SK-N-SH treated with all-trans-retinoic acid at 6 μM for 48 hours (cell line): ENCODE measurements around the gene MT1G.
"Not testable (repeated sequence)": the region's sequence is repeated elsewhere in the genome, so short reads cannot be mapped to it uniquely, and the experiment has no call there.

Source experiments
- ATAC-seq: fragments of 200-7000 bp; cut with Tn5 transposase; 3 replicates; pipeline ENCODE4 v1.9.1; 2020; ENCODE audit warnings: mild to moderate bottlenecking, moderate library complexity
- ARNTL ChIP-seq: fragments of 450-650 bp; formaldehyde crosslinking; IDR thresholded peaks from 2 replicates; pipeline ENCODE4 v1.5.0; 2020; ENCODE audit warnings: low read depth, mild to moderate bottlenecking, moderate library complexity, borderline replicate concordance
- CSDC2 ChIP-seq: fragments of 250-450 bp; sonication (Bioruptor Pico); IDR thresholded peaks from 2 replicates; pipeline ENCODE4 v1.5.0; 2020; ENCODE audit warnings: mild to moderate bottlenecking, moderate library complexity
- ESRRG ChIP-seq: fragments of 250-450 bp; sonication (Bioruptor Pico); IDR thresholded peaks from 2 replicates; pipeline ENCODE4 v1.6.1; 2021; ENCODE audit warnings: mild to moderate bottlenecking
- ISL1 ChIP-seq: fragments of 250-450 bp; sonication (Bioruptor Pico); IDR thresholded peaks from 2 replicates; pipeline ENCODE4 v2.1.2; 2022; ENCODE audit warnings: mild to moderate bottlenecking, moderate library complexity
- OSR1 ChIP-seq: fragments of 250-450 bp; sonication (Bioruptor Pico); IDR thresholded peaks from 2 replicates; pipeline ENCODE4 v1.8.0; 2022; ENCODE audit warnings: moderate library complexity, mild to moderate bottlenecking, inconsistent platforms
- PPARA ChIP-seq: fragments of 250-450 bp; sonication (Bioruptor Pico); IDR thresholded peaks from 2 replicates; pipeline ENCODE4 v1.5.0; 2020; ENCODE audit warnings: mild to moderate bottlenecking, borderline replicate concordance
- RARB ChIP-seq: fragments of 250-450 bp; sonication (Bioruptor Pico); IDR thresholded peaks from 2 replicates; pipeline ENCODE4 v1.8.0; 2021; ENCODE audit warnings: mild to moderate bottlenecking, moderate library complexity
- SNAI2 ChIP-seq: fragments of 250-450 bp; sonication (Bioruptor Pico); IDR thresholded peaks from 2 replicates; pipeline ENCODE4 v1.5.0; 2020; ENCODE audit warnings: mild to moderate bottlenecking, moderate library complexity
- TCF4 ChIP-seq: fragments of 250-450 bp; sonication (Bioruptor Pico); IDR thresholded peaks from 2 replicates; pipeline ENCODE4 v1.8.0; 2021; ENCODE audit warnings: mild to moderate bottlenecking, moderate library complexity, borderline replicate concordance
- TOX ChIP-seq: fragments of 250-450 bp; sonication (Bioruptor Pico); IDR thresholded peaks from 2 replicates; pipeline ENCODE4 v1.8.0; 2021; ENCODE audit warnings: mild to moderate bottlenecking, moderate library complexity, borderline replicate concordance
- ZC3H10 ChIP-seq: fragments of 250-450 bp; sonication (Bioruptor Pico); IDR thresholded peaks from 2 replicates; pipeline ENCODE4 v1.5.1; 2021; ENCODE audit warnings: mild to moderate bottlenecking, moderate library complexity
- ZFP3 ChIP-seq: fragments of 250-450 bp; sonication (Bioruptor Pico); IDR thresholded peaks from 2 replicates; pipeline ENCODE4 v1.5.0; 2020; ENCODE audit warnings: mild to moderate bottlenecking, moderate library complexity
- ZNF70 ChIP-seq: fragments of 450-650 bp; formaldehyde crosslinking; IDR thresholded peaks from 2 replicates; pipeline ENCODE4 v1.5.0; 2020; ENCODE audit warnings: mild to moderate bottlenecking, moderate library complexity
- ZNF8 ChIP-seq: fragments of 450-650 bp; formaldehyde crosslinking; IDR thresholded peaks from 2 replicates; pipeline ENCODE4 v1.5.0; 2020; ENCODE audit warnings: mild to moderate bottlenecking, moderate library complexity
- TF ChIP-seq, protein P1 (sequence below): fragments of 250-450 bp; sonication (Bioruptor Pico); IDR thresholded peaks from 2 replicates; pipeline ENCODE4 v1.8.0; 2020; ENCODE audit warnings: mild to moderate bottlenecking, moderate library complexity, borderline replicate concordance
- TF ChIP-seq, protein P2 (sequence below): fragments of 250-450 bp; sonication (Bioruptor Pico); IDR thresholded peaks from 2 replicates; pipeline ENCODE4 v1.5.1; 2020; ENCODE audit warnings: low read depth, mild to moderate bottlenecking, moderate library complexity
- TF ChIP-seq, protein P3 (sequence below): fragments of 250-450 bp; sonication (Bioruptor Pico); IDR thresholded peaks from 2 replicates; pipeline ENCODE4 v1.5.1; 2021; ENCODE audit warnings: mild to moderate bottlenecking, moderate library complexity

MT1G gene

DNA sequence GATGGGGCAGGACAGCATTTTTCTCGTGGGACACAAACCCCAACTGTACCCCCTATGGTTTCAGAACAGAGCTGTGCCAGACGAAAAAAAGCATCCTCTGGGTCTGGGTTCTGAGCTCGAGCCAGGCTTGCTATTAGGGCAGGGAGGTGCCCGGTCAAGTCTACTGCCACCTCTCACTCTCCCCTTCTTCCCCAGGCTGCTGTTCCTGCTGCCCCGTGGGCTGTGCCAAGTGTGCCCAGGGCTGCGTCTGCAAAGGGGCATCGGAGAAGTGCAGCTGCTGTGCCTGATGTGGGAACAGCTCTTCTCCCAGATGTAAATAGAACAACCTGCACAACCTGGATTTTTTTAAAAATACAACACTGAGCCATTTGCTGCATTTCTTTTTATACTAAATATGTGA is 41.2 kb downstream of the MT1G start (continued):
- TF ChIP-seq, protein P1, sequence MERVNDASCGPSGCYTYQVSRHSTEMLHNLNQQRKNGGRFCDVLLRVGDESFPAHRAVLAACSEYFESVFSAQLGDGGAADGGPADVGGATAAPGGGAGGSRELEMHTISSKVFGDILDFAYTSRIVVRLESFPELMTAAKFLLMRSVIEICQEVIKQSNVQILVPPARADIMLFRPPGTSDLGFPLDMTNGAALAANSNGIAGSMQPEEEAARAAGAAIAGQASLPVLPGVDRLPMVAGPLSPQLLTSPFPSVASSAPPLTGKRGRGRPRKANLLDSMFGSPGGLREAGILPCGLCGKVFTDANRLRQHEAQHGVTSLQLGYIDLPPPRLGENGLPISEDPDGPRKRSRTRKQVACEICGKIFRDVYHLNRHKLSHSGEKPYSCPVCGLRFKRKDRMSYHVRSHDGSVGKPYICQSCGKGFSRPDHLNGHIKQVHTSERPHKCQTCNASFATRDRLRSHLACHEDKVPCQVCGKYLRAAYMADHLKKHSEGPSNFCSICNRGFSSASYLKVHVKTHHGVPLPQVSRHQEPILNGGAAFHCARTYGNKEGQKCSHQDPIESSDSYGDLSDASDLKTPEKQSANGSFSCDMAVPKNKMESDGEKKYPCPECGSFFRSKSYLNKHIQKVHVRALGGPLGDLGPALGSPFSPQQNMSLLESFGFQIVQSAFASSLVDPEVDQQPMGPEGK (CRISPR knock-in tag), result no peak
- no peak for TF ChIP-seq ZC3H10 (CRISPR knock-in tag)

DNA sequence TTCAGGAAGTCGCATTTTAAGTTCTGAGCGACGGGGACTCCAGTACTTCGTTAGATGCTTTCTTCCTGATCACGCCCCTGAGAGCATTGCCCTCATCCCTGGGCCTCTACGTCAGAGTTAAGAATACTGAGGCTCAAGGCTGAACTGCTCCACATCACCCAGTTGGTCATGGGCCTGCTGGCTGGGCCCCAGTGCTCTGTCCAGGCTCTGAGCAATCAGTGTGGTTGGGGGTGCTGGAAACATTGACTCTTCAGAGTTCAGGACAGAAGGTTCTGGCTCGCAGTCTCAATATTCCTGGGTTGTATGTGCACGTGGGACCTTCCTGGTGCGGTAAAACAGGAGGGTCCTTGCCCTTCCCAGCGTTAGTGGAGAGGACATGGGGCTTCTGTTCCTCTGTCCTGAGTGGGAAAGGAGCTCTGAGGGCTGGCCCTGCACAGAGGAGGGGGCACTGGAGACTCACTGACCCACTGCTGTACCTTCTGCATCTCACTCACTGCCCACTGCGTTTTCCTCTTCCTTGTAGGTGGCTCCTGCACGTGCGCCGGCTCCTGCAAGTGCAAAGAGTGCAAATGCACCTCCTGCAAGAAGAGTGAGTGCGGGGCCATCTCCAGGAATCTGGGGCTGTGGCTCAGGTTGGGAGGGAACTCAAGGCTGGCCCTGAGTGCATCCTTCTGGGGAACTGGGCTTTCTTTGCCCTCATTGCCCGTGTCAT is 41.8 kb downstream of the MT1G start:
- TF ChIP-seq, protein P1 (CRISPR knock-in tag), result no peak
- TF ChIP-seq TOX (CRISPR knock-in tag) (no peak), OSR1 (CRISPR knock-in tag) (no peak), ZNF8 (CRISPR knock-in tag) (no peak), CSDC2 (CRISPR knock-in tag) (no peak), TCF4 (CRISPR knock-in tag) (no peak), ESRRG (CRISPR knock-in tag) (no peak), ZFP3 (CRISPR knock-in tag) (no peak)
- peak; percentile 28 for ATAC-seq

DNA sequence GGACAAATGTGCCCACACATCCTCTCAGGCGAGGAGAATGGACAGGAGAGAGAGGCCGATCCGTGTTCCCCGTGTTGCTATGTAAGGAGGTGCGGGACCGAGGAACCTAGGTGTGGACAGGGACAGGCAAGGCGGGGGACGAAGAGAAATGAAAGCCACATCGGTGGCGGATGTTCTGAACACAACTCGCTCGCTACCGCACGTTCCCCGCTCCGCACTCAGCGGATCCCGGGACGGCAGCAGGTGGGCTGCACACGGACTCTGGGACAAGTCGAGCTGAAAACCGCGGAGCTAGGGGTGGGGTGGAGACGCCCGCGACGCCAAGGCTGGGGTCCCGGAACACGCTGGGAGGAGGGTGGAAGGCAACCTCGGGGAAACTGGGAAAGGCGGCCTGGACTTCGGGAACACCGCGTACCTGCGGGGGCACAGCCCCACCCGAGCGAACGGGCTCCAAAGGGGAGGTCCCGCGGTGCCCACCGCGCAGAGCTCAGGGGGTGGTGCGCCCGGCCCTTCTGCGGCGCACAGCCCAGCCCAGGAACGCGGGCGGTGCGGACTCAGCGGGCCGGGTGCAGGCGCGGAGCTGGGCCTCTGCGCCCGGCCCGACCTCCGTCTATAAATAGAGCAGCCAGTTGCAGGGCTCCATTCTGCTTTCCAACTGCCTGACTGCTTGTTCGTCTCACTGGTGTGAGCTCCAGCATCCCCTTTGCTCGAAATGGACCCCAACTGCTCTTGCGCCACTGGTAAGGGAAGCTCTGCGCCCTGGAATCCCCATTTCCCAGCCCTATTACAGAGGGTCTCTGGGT is 42.5 kb downstream of the MT1G start, which contains the start of gene MT1E:
Gene MT1E, plus strand, starts transcription at position 642 of the 803 bp plus-strand sequence. Its CDS starts 71 bp downstream, at position 713.
- ATAC-seq, result peak; percentile 89

DNA sequence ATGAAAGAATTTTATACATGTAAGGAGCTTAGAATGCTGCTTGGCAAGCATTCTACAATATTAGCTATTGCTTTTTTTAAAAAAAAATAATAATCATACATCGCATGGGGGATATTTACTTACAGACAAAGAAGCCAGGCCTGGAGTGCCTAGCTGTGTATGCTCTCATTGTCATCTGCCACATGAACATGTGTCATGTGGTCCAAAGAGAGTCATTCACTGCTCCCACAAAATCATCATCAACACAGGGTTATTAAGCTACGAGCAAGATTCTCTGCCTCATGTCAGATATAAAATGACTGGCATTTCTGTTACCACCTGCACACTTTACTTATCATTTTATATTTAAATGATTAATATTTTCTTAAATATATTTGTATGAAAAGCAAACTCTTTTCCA is 44.2 kb downstream of the MT1G start:
- no peak for ATAC-seq
- TF ChIP-seq, protein P2, sequence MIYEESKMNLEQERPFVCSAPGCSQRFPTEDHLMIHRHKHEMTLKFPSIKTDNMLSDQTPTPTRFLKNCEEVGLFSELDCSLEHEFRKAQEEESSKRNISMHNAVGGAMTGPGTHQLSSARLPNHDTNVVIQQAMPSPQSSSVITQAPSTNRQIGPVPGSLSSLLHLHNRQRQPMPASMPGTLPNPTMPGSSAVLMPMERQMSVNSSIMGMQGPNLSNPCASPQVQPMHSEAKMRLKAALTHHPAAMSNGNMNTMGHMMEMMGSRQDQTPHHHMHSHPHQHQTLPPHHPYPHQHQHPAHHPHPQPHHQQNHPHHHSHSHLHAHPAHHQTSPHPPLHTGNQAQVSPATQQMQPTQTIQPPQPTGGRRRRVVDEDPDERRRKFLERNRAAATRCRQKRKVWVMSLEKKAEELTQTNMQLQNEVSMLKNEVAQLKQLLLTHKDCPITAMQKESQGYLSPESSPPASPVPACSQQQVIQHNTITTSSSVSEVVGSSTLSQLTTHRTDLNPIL (CRISPR knock-in tag), result no peak

More for the DNA sequence above, 42.5 kb downstream of the MT1G start, which contains the start of gene MT1E:
- TF ChIP-seq RARB (CRISPR knock-in tag), result no peak
- no peak for TF ChIP-seq OSR1 (CRISPR knock-in tag)
- TF ChIP-seq ISL1 (CRISPR knock-in tag), result no peak
- TF ChIP-seq, protein P2 (CRISPR knock-in tag), result no peak
- TF ChIP-seq TOX (CRISPR knock-in tag), result no peak
- TF ChIP-seq SNAI2 (CRISPR knock-in tag), result no peak
- no peak for TF ChIP-seq TCF4 (CRISPR knock-in tag)
- no peak for TF ChIP-seq ARNTL (CRISPR knock-in tag)
- TF ChIP-seq, protein P3, sequence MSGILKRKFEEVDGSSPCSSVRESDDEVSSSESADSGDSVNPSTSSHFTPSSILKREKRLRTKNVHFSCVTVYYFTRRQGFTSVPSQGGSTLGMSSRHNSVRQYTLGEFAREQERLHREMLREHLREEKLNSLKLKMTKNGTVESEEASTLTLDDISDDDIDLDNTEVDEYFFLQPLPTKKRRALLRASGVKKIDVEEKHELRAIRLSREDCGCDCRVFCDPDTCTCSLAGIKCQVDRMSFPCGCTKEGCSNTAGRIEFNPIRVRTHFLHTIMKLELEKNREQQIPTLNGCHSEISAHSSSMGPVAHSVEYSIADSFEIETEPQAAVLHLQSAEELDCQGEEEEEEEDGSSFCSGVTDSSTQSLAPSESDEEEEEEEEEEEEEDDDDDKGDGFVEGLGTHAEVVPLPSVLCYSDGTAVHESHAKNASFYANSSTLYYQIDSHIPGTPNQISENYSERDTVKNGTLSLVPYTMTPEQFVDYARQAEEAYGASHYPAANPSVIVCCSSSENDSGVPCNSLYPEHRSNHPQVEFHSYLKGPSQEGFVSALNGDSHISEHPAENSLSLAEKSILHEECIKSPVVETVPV, result no peak
- TF ChIP-seq ESRRG (CRISPR knock-in tag), result no peak
- no peak for TF ChIP-seq ZNF70 (CRISPR knock-in tag)
- TF ChIP-seq ZFP3 (CRISPR knock-in tag), result no peak
- no peak for TF ChIP-seq PPARA (CRISPR knock-in tag)

DNA sequence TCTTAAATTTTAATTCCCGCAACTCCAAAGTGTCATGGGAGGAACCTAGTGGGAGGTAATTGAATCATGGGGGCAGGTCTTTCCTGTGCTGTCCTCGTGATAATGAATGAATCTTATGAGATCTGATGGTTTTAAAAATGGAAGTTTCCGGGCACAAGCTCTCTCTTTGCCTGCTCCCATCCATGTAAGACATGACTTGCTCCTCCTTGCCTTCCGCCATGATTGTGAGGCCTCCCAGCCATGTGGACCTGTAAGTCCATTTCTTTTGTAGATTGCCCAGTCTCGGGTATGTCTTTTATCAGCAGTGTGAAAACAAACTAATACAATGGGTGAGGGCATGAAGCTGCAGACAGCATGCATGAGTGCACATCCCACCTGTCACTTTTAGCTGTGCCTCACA is 44.7 kb downstream of the MT1G start:
- not testable (repeated sequence) for ATAC-seq

DNA sequence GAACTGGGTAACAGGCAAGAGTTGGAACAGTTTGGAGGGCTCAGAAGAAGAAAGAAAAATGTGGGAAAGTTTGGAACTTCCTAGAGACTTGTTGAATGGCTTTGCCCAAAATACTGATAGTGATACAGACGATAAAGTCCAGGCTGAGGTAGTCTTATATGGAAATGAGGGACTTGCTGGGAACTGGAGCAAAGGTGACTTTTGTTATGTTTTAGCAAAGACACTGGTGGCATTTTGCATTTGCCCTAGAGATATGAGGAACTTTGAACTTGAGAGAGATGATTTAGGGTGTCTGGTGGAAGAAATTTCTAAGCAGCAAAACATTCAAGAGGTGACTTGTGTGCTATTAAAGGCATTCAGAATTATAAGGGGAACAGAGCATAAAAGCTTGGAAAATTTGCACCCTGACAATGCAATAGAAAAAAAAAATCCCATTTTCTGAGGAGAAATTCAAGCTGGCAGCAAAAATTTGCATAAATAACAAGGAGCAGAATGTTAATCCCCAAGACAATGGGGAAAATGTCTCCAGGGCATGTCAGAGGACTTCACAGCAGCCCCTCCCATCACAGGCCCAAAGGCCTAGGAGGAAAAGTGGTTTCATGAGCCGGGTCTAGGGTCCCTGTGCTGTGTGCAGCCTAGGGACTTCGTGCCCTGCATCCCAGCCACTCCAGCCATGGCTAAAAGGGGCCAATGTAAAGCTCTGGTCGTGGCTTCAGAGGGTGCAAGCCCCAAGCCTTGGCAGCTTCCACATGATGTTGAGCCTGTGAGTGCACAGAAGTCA is 46.0 kb downstream of the MT1G start:
- not testable (repeated sequence) for ATAC-seq
